MM.1S (cell line): ENCODE results near the gene SEMA3E.
"Not testable (repeated sequence)": the region's sequence is repeated elsewhere in the genome, so short reads cannot be mapped to it uniquely, and the experiment has no call there.

Experiments used
- DNase-seq: peaks from one replicate; pipeline ENCODE4 v3.0.0-alpha.2; 2015
- H2AFZ ChIP-seq: fragments of 300-600 bp; sonication (generic); 2 replicates; pipeline ENCODE4 v1.6.0; 2016; ENCODE audit warnings: antibody characterized with exemption, low read length
- H3F3A ChIP-seq: fragments of 300-600 bp; sonication (generic); 2 replicates; pipeline ENCODE4 v1.6.1; 2016; ENCODE audit warnings: mild to moderate bottlenecking, antibody characterized with exemption, low read length, moderate library complexity, mixed read lengths; ENCODE audit not compliant: insufficient read depth
- H3K27ac ChIP-seq: fragments of 300-600 bp; sonication (generic); 2 replicates; pipeline ENCODE4 v1.5.1; 2016; ENCODE audit warnings: mild to moderate bottlenecking, low read length
- H3K27me3 ChIP-seq: fragments of 300-600 bp; sonication (generic); replicated peaks from 2 replicates; pipeline ENCODE4 v1.6.0; 2016; ENCODE audit warnings: low read length; ENCODE audit not compliant: insufficient read depth
- H3K36me3 ChIP-seq: fragments of 300-600 bp; sonication (generic); replicated peaks from 2 replicates; pipeline ENCODE4 v1.6.1; 2016; ENCODE audit warnings: mild to moderate bottlenecking, low read length, mixed read lengths; ENCODE audit not compliant: insufficient read depth
- H3K4me1 ChIP-seq: fragments of 300-600 bp; sonication (generic); 2 replicates; pipeline ENCODE4 v1.6.1; 2016; ENCODE audit warnings: low read length, mixed read lengths
- H3K4me2 ChIP-seq: fragments of 300-600 bp; sonication (generic); 2 replicates; pipeline ENCODE4 v1.6.0; 2016; ENCODE audit warnings: low read depth, low read length
- H3K4me3 ChIP-seq: fragments of 300-600 bp; sonication (generic); 2 replicates; pipeline ENCODE4 v1.5.1; 2016; ENCODE audit warnings: low read length, mixed read lengths
- H3K79me2 ChIP-seq: fragments of 300-600 bp; sonication (generic); 2 replicates; pipeline ENCODE4 v1.6.1; 2016; ENCODE audit warnings: mixed run types, low read length, mixed read lengths
- H3K9ac ChIP-seq: fragments of 300-600 bp; sonication (generic); 2 replicates; pipeline ENCODE4 v1.6.1; 2016; ENCODE audit warnings: low read length, mixed read lengths
- H3K9me2 ChIP-seq: fragments of 300-600 bp; sonication (generic); replicated peaks from 2 replicates; pipeline ENCODE4 v1.6.1; 2016; ENCODE audit warnings: mild to moderate bottlenecking, low read length, mixed read lengths; ENCODE audit not compliant: insufficient read depth
- H3K9me3 ChIP-seq: fragments of 300-600 bp; sonication (generic); replicated peaks from 2 replicates; pipeline ENCODE4 v1.6.1; 2016; ENCODE audit warnings: mild to moderate bottlenecking, low read length, mixed read lengths; ENCODE audit not compliant: insufficient read depth
- H4K20me1 ChIP-seq: fragments of 300-600 bp; sonication (generic); 2 replicates; pipeline ENCODE4 v1.6.1; 2016; ENCODE audit warnings: mild to moderate bottlenecking, low read length, moderate library complexity, mixed read lengths; ENCODE audit not compliant: insufficient read depth
- EZH2 ChIP-seq: fragments of 300-600 bp; sonication (generic); optimal IDR thresholded peaks from 2 replicates; pipeline ENCODE3; 2017; ENCODE audit warnings: low read depth, mild to moderate bottlenecking, antibody characterized with exemption, low read length, mixed read lengths
- EZH2phosphoT487 ChIP-seq: fragments of 300-600 bp; sonication (generic); IDR thresholded peaks from 2 replicates; pipeline ENCODE4 v1.6.1; 2018; ENCODE audit warnings: antibody characterized with exemption, low read length
- TF ChIP-seq, protein P1 (sequence below): fragments of 300-600 bp; sonication (generic); IDR thresholded peaks from 2 replicates; pipeline ENCODE4 v1.5.1; 2016; ENCODE audit warnings: antibody characterized with exemption, low read length, mixed read lengths

SEMA3E gene

DNA sequence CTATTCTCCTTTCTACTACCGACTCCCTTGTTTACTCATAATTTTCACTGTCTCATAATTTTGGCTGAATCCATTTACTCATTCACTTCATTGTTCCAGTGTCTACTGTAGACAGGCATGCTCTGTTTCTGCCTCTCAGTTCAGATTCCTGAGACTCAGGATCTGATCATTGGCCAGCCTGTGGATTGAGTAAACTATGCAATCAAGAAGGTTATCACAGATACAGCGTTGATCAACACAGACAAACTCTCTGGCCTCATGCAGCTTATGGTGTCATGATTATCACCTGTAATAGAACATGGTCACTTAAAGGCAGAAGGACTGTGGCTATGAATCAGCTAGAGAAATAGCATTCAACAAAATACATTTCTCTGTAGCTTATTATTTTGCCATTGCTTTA lies 86.0 kb downstream of the SEMA3E start:
- Histone ChIP-seq H3K36me3 (no peaks in the 10 kb centered on the region), H3K9me2 (no peaks in the 10 kb centered on the region), H3K27ac (no peak overlapping the region), H4K20me1 (no peaks in the 10 kb centered on the region), H2AFZ (no peak overlapping the region), H3F3A (no peaks in the 10 kb centered on the region), H3K4me2 (no peak overlapping the region), H3K27me3 (no peaks in the 10 kb centered on the region), H3K9me3 (no peaks in the 10 kb centered on the region), H3K4me3 (no peak overlapping the region), H3K79me2 (no peaks in the 10 kb centered on the region), H3K9ac (no peak overlapping the region), H3K4me1 (no peaks in the 10 kb centered on the region)
- TF ChIP-seq EZH2 (no peak), EZH2phosphoT487 (no peak)
- TF ChIP-seq, protein P1, sequence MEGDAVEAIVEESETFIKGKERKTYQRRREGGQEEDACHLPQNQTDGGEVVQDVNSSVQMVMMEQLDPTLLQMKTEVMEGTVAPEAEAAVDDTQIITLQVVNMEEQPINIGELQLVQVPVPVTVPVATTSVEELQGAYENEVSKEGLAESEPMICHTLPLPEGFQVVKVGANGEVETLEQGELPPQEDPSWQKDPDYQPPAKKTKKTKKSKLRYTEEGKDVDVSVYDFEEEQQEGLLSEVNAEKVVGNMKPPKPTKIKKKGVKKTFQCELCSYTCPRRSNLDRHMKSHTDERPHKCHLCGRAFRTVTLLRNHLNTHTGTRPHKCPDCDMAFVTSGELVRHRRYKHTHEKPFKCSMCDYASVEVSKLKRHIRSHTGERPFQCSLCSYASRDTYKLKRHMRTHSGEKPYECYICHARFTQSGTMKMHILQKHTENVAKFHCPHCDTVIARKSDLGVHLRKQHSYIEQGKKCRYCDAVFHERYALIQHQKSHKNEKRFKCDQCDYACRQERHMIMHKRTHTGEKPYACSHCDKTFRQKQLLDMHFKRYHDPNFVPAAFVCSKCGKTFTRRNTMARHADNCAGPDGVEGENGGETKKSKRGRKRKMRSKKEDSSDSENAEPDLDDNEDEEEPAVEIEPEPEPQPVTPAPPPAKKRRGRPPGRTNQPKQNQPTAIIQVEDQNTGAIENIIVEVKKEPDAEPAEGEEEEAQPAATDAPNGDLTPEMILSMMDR: no peak
- DNase-seq: no peak

DNA sequence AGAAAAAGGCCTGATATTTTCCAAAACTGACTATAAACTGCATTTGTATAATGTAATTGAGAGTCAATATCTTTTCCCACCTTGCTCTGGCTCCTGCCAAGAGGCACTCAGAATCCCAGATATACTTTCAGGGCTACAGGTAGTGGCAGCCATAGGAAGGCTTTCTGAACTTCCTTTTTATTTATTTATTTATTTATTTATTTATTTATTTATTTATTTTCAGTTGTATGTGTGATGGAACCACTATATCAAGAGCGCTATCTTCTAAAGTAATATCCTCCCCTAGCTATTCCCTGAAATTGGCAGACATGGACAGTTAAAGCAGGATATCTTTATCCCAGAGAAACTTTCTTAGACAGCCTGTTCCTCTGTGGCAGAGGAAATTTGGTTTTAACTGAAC lies 86.7 kb downstream of the SEMA3E start:
- no peaks in the 10 kb centered on the region for H3K4me1 ChIP-seq
- no peak overlapping the region for H3K9ac ChIP-seq
- no peaks in the 10 kb centered on the region for H3F3A ChIP-seq
- H3K36me3 ChIP-seq: no peaks in the 10 kb centered on the region
- no peak overlapping the region for H2AFZ ChIP-seq
- H3K27me3 ChIP-seq: no peaks in the 10 kb centered on the region
- no peaks in the 10 kb centered on the region for H3K9me3 ChIP-seq
- H3K79me2 ChIP-seq: no peaks in the 10 kb centered on the region
- TF ChIP-seq, protein P1: no peak
- TF ChIP-seq EZH2 (no peak), EZH2phosphoT487 (no peak)
- no peak overlapping the region for H3K27ac ChIP-seq
- no peaks in the 10 kb centered on the region for H3K9me2 ChIP-seq
- no peaks in the 10 kb centered on the region for H4K20me1 ChIP-seq
- DNase-seq: no peak
- no peak overlapping the region for H3K4me2 ChIP-seq
- H3K4me3 ChIP-seq: no peak overlapping the region

DNA sequence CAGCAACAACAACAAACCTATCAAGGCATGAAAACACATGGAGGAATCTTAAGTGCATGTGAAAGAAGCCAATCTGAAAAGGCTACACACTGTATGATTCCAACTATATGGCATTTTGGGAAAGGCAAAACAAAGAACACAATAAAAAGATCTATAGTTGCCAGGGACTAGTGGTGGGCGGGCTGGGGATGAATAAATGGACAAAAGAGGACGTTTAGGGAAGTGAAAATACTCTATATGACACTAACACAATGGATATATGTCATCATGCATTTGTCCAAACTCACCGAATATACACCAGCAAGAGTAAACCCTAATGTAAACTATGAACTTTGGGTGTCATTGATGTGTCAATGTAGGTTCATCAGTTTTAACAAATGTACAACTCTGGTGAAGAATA lies 89.1 kb downstream of the SEMA3E start:
- Histone ChIP-seq H3K9me3 (no peaks in the 10 kb centered on the region), H3K4me3 (no peak overlapping the region), H3K79me2 (no peaks in the 10 kb centered on the region), H3K27me3 (no peaks in the 10 kb centered on the region), H3F3A (no peaks in the 10 kb centered on the region), H3K9ac (no peak overlapping the region), H3K4me2 (no peak overlapping the region), H4K20me1 (no peaks in the 10 kb centered on the region), H3K36me3 (no peaks in the 10 kb centered on the region), H3K9me2 (no peaks in the 10 kb centered on the region), H3K27ac (no peak overlapping the region), H2AFZ (no peak overlapping the region), H3K4me1 (no peaks in the 10 kb centered on the region)
- TF ChIP-seq EZH2phosphoT487: no peak
- TF ChIP-seq, protein P1: no peak
- TF ChIP-seq EZH2: no peak
- no peak for DNase-seq

DNA sequence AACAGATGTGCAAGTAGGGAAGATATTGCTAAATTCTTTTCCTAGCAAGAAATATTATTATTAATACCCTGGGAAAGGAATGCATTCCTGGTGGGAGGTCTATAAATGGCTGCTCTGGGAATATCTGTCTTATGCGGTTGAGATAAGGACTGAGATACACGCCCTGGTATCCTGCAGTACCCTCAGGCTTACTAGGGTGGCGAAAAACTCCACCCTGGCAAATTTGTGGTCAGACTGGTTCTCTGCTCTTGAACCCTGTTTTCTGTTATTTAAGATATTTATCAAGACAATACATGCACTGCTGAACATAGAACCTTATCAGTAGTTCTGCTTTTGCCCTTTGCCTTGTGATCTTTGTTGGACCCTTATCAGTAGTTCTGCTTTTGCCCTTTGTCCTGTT lies 96.4 kb downstream of the SEMA3E start:
- H3K9ac ChIP-seq, H3K9me3 ChIP-seq, H4K20me1 ChIP-seq, H3K27ac ChIP-seq, H3K4me3 ChIP-seq, H3K9me2 ChIP-seq, H2AFZ ChIP-seq, H3K4me2 ChIP-seq, H3F3A ChIP-seq, DNase-seq, H3K4me1 ChIP-seq, H3K79me2 ChIP-seq, H3K27me3 ChIP-seq, H3K36me3 ChIP-seq: not testable (repeated sequence)
